GM23248 (cell line): ENCODE data around the gene HACL1. TPM values are rescaled to one million over a fixed set of nuclear protein-coding genes. Genes with fewer than 3 reads are reported as not detected.

Source experiments
- DNase-seq: peaks from one replicate; pipeline ENCODE4 v3.0.0-alpha.2; 2015
- H2AFZ ChIP-seq: fragments of 200-600 bp; sonication (generic); 2 replicates; pipeline ENCODE4 v1.6.1; 2016; ENCODE audit warnings: antibody characterized with exemption
- H3F3A ChIP-seq: fragments of 200-600 bp; sonication (generic); 2 replicates; pipeline ENCODE4 v1.6.1; 2016; ENCODE audit warnings: mild to moderate bottlenecking, antibody characterized with exemption, mixed run types; ENCODE audit not compliant: insufficient read depth
- H3K27ac ChIP-seq: fragments of 200-600 bp; sonication (generic); 2 replicates; pipeline ENCODE4 v1.5.1; 2016; ENCODE audit warnings: mild to moderate bottlenecking
- H3K27me3 ChIP-seq: fragments of 200-600 bp; sonication (generic); replicated peaks from 2 replicates; pipeline ENCODE4 v1.6.1; 2016; ENCODE audit warnings: mild to moderate bottlenecking; ENCODE audit not compliant: insufficient read depth
- H3K36me3 ChIP-seq: fragments of 200-600 bp; sonication (generic); 2 replicates; pipeline ENCODE4 v1.6.1; 2016; ENCODE audit warnings: low read depth, mild to moderate bottlenecking
- H3K4me1 ChIP-seq: fragments of 200-600 bp; sonication (generic); 2 replicates; pipeline ENCODE4 v1.6.1; 2016; ENCODE audit warnings: mild to moderate bottlenecking; ENCODE audit not compliant: insufficient read depth
- H3K4me2 ChIP-seq: fragments of 200-600 bp; sonication (generic); one replicate; pipeline ENCODE4 v1.6.1; 2016; ENCODE audit warnings: mild to moderate bottlenecking; ENCODE audit not compliant: unreplicated experiment
- H3K4me3 ChIP-seq: fragments of 200-600 bp; sonication (generic); 2 replicates; pipeline ENCODE4 v1.5.1; 2016; ENCODE audit warnings: mild to moderate bottlenecking
- H3K79me2 ChIP-seq: fragments of 200-600 bp; sonication (generic); 2 replicates; pipeline ENCODE4 v1.6.1; 2016; ENCODE audit warnings: mild to moderate bottlenecking; ENCODE audit not compliant: insufficient read depth
- H3K9ac ChIP-seq: fragments of 200-600 bp; sonication (generic); 2 replicates; pipeline ENCODE4 v1.6.1; 2016; ENCODE audit warnings: mild to moderate bottlenecking
- H3K9me2 ChIP-seq: fragments of 200-600 bp; sonication (generic); 2 replicates; pipeline ENCODE4 v1.6.1; 2016; ENCODE audit warnings: mixed run types, mild to moderate bottlenecking, moderate library complexity; ENCODE audit not compliant: insufficient read depth
- H3K9me3 ChIP-seq: fragments of 200-600 bp; sonication (generic); one replicate; pipeline ENCODE4 v1.6.1; 2017; ENCODE audit warnings: low read depth
- H4K20me1 ChIP-seq: fragments of 200-600 bp; sonication (generic); 2 replicates; pipeline ENCODE4 v1.6.0; 2016; ENCODE audit not compliant: insufficient read depth
- EZH2 ChIP-seq: fragments of 200-600 bp; sonication (generic); IDR thresholded peaks from 2 replicates; pipeline ENCODE4 v1.6.1; 2018; ENCODE audit warnings: antibody characterized with exemption, mild to moderate bottlenecking; ENCODE audit not compliant: insufficient read depth, poor library complexity, severe bottlenecking
- EZH2phosphoT487 ChIP-seq: fragments of 200-600 bp; sonication (generic); IDR thresholded peaks from 2 replicates; pipeline ENCODE4 v1.6.1; 2018; ENCODE audit warnings: antibody characterized with exemption, moderate library complexity, mild to moderate bottlenecking, low read depth; ENCODE audit not compliant: insufficient read depth
- WGBS, 2 experiments: methylation state at CpG; one replicate each; pipeline ENCODE4 v1.1.6; 2015 to 2017; ENCODE audit warnings: low lambda C conversion rate in 2 of 2, low coverage in 1 of 2; ENCODE audit errors: missing lambda C conversion rate in 2 of 2; 5-methylcytosine and 5-hydroxymethylcytosine counted together
- in situ Hi-C: fragments of 300-500 bp; cut with MboI; formaldehyde crosslinking; loops from 2 replicates; pipeline ENCODE4 v1.15.0; 2020
- polyA plus RNA-seq: library from polyadenylated mRNA; unstranded; fragments of >200 nt; fragmentation: Nextera tagmentation; extraction: Ambion mirVana; gene quantifications from 2 replicates; pipeline ENCODE4 v1.2.1, GENCODE V29; 2016
- total RNA-seq: library from RNA; depleted of rRNA; stranded (reverse); fragments of >200 nt; shearing (Covaris generic); gene quantifications from 2 replicates; pipeline ENCODE4 v1.2.3, GENCODE V29; 2014

HACL1 gene
- total and polyA plus RNA-seq, 2 experiments from 2014 or later = 14.3 to 16.3 TPM

DNA sequence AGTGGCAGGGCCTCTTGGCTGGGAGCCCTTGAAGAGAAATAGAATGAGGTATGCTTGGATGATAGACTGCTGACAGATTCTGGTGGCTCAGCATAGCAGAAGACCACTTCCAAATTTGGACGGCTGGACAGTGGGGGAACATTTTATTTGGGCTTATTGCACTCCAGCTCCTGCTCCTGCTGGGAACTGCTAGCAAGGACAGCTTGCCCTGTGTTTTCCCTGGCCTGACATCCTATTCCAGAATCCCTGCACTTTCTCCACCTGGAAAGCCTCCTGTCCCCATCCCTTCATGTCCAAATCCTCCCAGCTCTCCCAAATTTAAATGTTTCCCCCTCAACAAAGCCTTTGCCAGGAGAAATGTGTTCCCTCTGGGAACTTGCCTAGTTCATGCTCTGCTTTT lies 70.0 kb downstream of the HACL1 start:
- no peak overlapping the region for H2AFZ ChIP-seq
- in situ Hi-C loops = no loop called here
- no peaks in the 10 kb centered on the region for H3K4me1 ChIP-seq
- H3K9me2 ChIP-seq = no peaks in the 10 kb centered on the region
- no peaks in the 10 kb centered on the region for H3K9me3 ChIP-seq
- no peaks in the 10 kb centered on the region for H3F3A ChIP-seq
- no peaks in the 10 kb centered on the region for H3K36me3 ChIP-seq
- H3K27ac ChIP-seq = no peak overlapping the region
- no peak overlapping the region for H3K4me2 ChIP-seq
- TF ChIP-seq EZH2 (no peak), EZH2phosphoT487 (no peak)
- no peak overlapping the region for H3K4me3 ChIP-seq
- no peaks in the 10 kb centered on the region for H4K20me1 ChIP-seq
- H3K27me3 ChIP-seq = no peaks in the 10 kb centered on the region
- WGBS, 2 experiments = 100% methylated on average over 1 of the region's 1 CpG
- no peak overlapping the region for H3K9ac ChIP-seq
- DNase-seq = no peak
- no peaks in the 10 kb centered on the region for H3K79me2 ChIP-seq

DNA sequence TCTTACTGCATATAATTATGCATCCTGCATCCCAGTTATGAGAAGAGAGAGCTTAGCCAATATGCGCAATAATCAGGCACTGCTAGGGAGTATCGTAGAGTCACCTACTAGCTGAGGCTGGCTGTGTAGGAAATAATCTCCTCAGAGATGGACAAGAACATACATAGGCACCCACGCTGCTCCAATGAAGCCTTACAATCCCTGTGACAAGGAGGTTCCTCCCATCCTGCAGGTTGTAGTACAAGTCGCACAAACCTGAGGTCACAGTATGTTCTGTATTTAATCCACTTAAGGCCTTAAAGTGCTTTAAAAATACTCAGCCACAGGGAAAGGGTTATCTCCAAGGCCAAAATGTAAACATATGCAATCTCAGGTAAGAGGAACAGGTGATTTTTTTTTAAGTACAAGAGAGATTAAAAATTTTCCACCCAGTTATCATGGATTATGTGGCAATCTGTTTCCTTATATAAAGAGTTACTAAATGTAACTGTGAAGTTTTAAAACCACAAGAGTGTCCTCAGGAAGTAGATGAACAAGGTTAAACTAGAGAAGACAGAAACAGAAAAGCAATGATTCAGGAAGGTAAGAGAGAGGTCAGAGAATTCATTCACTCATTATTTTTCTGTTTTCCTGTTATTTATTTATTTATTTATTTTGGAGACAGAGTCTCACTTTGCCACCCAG lies 72.4 kb downstream of the HACL1 start:
- Histone ChIP-seq H3K79me2 (no peaks in the 10 kb centered on the region), H3K27me3 (no peaks in the 10 kb centered on the region), H3K4me2 (no peak overlapping the region), H3K9ac (no peak overlapping the region), H3K27ac (no peak overlapping the region), H3K9me2 (no peaks in the 10 kb centered on the region), H3K4me3 (no peak overlapping the region), H3K9me3 (no peaks in the 10 kb centered on the region), H3K4me1 (no peaks in the 10 kb centered on the region), H4K20me1 (no peaks in the 10 kb centered on the region), H3K36me3 (no peaks in the 10 kb centered on the region), H2AFZ (no peak overlapping the region), H3F3A (no peaks in the 10 kb centered on the region)
- in situ Hi-C loops = no loop called here
- WGBS, 2 experiments = 96 to 98% methylated on average over 4 of the region's 4 CpGs
- TF ChIP-seq EZH2 = no peak
- no peak for TF ChIP-seq EZH2phosphoT487
- no peak for DNase-seq

DNA sequence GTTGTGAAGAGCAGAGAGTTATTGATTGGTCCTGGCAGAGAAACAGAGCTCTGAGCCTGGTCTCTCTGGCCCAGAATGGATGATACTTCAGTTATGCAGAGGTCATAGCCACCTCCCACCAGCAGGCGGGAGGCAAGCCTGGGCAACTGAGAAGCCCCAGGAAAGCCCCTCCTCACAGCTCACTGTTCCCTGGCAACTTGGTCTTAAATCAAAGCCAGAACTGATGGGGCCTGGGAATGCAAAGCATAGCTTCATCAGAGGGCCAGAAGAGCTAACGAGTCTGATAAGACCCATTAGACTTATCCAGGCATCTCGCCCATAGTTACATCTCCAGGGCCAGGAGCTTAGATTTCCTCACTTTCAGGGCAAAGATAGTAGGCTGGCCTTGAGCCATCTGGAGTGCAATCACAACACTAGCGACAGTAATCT lies 74.3 kb downstream of the HACL1 start:
- WGBS, 2 experiments = 61% methylated on average over 4 of the region's 4 CpGs
- H2AFZ ChIP-seq = no peak overlapping the region
- TF ChIP-seq EZH2 = no peak
- no peak for DNase-seq
- no peak overlapping the region for H3K27ac ChIP-seq
- H3K4me3 ChIP-seq = no peak overlapping the region
- no peak overlapping the region for H3K4me2 ChIP-seq
- no peaks in the 10 kb centered on the region for H3K9me3 ChIP-seq
- no peaks in the 10 kb centered on the region for H4K20me1 ChIP-seq
- no peaks in the 10 kb centered on the region for H3K79me2 ChIP-seq
- H3K36me3 ChIP-seq = no peaks in the 10 kb centered on the region
- no peaks in the 10 kb centered on the region for H3K9me2 ChIP-seq
- H3F3A ChIP-seq = no peaks in the 10 kb centered on the region
- H3K27me3 ChIP-seq = no peaks in the 10 kb centered on the region
- H3K9ac ChIP-seq = no peak overlapping the region
- no peaks in the 10 kb centered on the region for H3K4me1 ChIP-seq
- in situ Hi-C loops = no loop called here

DNA sequence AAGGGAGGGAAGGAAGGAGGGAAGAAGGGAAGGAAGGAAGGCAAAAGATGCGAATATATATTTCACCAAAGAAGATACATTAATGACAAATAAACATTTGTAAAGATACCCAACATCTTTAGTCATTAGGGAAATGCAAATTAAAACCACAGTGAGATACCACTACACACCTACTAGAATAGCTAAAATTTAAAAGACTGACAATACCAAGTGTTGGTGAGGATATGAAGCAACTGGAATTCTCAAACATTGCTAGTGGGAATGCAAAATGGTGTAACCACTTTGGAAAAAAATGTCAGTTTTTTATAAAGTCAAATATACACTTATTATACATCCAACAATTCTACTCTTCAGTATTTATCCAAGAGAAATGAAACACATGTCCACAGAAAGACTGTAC lies 75.6 kb downstream of the HACL1 start:
- H3K27ac ChIP-seq = no peak overlapping the region
- no peaks in the 10 kb centered on the region for H3K79me2 ChIP-seq
- no peaks in the 10 kb centered on the region for H4K20me1 ChIP-seq
- no peaks in the 10 kb centered on the region for H3K4me1 ChIP-seq
- no peak overlapping the region for H3K4me3 ChIP-seq
- no peak for TF ChIP-seq EZH2
- TF ChIP-seq EZH2phosphoT487 = no peak
- H3K36me3 ChIP-seq = no peaks in the 10 kb centered on the region
- no peak overlapping the region for H3K4me2 ChIP-seq
- no peaks in the 10 kb centered on the region for H3F3A ChIP-seq
- no peak for DNase-seq
- WGBS, 2 experiments = 88 to 100% methylated on average over 1 of the region's 1 CpG
- H3K27me3 ChIP-seq = no peaks in the 10 kb centered on the region
- in situ Hi-C loops = no loop called here
- H2AFZ ChIP-seq = no peak overlapping the region
- H3K9me3 ChIP-seq = no peaks in the 10 kb centered on the region
- no peaks in the 10 kb centered on the region for H3K9me2 ChIP-seq
- H3K9ac ChIP-seq = no peak overlapping the region
